ENCODE data around the gene TWNK.

Gene TWNK

DNA sequence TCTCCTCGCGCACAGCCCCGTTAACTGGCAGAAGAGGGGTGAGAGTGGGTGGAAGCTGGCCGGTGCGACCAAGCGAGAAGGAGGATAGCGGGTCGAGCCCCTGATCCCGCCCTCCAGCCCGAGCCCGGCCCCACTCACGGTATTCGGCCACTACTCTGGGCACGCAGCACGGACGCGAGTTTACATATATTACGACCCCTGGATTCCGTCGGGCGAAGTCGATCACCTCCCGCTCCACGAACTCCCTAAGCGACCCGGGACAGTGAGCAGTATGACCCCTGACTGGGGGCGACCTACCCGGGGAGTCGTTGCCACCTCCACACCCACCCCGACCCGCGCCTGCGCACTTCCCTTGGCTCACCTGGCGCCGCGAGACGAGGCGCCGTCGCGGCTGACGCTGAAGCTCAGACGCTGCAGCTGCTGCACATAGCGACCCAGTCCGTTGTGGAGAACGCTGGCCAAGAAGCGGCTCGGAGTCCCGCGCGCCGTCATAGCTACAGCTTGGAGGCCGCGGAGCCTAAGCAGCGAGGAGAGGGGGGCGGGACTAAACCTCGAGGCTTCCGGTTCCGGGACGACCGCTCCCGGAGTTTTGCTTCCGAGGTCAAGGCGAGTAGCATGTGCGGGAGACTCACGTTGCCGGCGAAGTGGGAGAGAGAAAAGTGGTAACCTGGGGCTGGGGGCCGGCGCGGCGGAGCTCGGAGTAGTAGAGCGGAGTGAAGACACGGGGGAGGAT, at the start of gene TWNK, which contains the start of gene MRPL43:
TWNK (plus strand) TSS at position 592 of the 733 bp plus-strand sequence. CDS start 668 bp downstream, outside the sequence.
MRPL43 (minus strand) TSS at position 546 of the 733 bp plus-strand sequence; CDS start at position 492, 54 bp downstream.
- peak; percentile 79 for DNase-seq (ENCODE audit: low read depth)

DNA sequence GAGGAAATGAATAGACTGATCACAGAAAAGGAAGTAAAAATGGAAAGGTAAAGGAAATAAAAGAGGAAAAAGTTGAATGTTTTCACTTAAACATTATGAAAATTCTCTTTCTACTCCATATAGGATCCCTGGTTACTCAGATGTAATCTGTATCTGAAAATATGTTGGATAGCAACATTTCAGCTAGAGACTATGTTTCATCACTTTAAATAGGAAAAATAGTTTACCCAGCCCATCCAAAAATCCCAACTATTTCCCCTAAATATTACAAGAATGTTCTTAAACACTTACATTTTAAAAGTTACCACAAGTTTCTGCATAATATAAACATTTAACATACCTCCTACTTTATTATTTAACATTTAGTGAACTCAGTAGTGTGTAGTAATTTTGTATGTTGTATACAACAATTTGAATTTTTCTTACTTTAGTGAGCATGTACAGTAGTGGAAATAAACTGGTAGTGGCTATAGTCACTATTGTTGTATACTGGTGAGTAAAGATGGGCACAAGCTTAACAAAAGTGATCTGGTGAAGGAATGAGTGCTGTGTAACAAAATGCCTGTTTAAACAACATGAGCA, 47.5 kb upstream of the TWNK start:
- DNase-seq (ENCODE audit: low read depth), result no peak

DNA sequence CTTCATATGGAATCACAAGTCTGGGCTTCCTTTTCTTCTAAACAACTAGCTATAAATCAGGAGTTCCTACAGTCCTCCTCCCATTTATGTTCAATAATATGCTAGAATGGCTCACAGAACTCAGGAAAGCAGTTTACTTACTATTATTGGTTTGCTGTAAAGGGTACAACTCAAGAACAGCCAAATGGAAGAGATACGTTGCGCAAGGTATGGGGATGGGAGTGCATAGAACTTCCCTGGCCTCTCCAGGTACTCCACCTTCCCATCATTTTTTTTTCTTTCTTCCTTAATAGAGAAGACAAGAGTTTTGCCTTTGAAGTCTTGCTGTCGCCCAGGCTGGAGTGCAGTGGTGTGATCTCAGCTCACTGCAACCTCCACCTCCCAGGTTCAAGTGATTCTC, 45.1 kb upstream of the TWNK start:
- no peak for DNase-seq (ENCODE audit: low read depth)

DNA sequence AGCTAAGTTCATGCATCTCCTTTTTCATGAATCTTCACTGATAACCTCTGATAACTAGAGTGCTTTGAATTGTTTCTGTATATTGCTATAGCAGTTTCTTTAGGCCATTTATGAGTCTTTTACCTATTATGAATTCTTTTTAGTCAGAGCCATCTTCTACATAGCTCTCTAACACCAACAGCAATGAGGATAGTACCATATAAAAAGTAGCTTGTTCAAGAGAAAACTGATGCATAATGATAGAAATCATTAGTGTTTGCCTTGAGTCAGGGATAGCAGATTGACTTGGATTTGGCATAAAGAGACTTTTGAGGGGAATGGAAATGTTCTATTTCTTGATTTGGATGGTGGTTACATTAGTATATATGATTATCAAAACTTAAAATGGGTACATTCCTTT, 43.8 kb upstream of the TWNK start:
- DNase-seq (ENCODE audit: low read depth), result no peak

DNA sequence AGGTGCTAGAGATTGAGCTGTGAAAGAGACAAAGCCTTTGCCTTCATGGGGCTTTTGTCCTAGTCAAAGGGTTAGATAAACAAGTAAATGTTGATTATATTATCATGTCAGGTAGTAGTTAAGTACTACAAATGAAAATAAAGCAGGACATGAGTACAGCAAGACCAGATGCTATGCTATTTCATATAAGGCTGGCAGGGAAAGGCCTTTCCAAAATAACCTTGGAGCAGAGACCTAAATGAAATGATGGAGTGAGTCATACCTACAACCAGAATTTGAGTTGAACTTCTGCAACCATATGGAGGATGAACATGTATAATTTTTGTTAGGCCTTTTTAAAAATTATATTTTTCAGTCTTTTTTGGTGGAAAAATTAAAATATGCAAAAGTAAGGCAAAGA, 41.6 kb upstream of the TWNK start:
- DNase-seq (ENCODE audit: low read depth), result no peak

DNA sequence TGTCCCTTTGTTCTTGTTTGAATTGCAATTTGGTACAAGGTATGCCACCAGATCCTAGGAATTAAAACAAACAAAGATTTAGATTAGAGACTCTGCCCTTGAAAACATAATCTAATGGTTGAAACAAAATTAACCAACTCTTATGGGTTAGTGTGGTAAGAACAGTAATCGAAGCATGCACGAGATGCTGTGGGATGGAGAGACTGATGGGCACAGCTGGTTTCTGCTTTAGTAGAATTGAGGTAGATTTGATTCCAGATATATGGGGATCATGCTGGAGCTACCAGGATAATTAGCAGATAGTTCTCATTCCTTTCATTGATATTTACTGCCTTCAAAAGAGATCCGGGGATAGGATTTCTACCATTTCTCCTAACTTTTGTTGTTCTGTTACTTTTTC, 38.4 kb upstream of the TWNK start:
- DNase-seq (ENCODE audit: low read depth), result no peak

DNA sequence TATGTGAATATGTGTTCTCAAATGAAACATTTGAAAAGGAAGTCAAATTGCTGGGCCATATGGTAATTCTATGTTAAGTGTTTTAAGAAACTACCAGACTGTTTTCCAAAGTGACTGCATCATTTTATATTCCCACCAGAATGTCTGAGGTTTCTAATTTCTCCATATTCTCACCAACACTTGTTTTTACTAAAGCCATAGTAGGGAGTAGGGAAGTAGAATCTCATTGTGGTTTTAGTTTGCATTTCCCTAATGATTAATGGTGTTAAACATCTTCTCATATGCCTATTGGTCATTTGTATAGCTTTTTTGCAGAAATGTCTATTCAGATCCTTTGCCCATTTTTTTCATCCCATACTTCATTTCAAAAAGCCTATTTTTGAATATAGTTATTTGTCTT, 27.1 kb upstream of the TWNK start:
- no peak for DNase-seq (ENCODE audit: low read depth)

DNA sequence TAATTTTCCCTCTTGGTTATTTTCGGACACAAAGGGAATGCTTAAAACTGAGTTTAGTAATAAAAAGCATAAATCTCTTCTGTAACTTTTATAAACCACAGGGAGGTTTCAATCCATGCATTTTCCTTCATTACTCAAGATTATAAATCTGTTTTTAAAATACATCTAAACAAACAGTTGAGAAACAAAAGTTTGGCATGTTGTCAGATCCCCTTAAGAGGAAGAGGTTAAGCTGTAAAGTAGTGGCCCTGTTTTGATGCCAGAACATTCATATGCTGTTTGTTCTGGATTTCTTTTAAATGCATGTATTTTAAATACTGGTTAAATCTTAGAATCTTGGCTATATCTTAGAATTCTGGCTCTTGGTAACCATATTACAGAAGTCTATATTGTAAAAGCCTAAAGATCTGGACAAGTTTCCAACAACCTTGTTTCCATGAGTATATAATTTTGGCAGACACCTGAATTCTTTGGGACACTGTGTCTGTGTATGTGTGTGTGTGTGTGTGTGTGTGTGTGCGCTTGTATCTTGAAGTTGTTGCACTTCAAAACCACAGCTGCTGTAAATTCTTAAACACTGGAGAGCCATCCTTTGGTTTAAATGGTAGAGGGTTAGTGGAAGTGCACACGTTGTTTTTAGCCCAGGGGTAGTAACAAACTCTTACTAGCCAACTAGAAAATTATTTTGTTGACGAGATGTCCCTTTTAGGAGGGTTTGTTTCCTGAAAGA, 24.8 kb upstream of the TWNK start:
- no peak for DNase-seq (ENCODE audit: low read depth)

DNA sequence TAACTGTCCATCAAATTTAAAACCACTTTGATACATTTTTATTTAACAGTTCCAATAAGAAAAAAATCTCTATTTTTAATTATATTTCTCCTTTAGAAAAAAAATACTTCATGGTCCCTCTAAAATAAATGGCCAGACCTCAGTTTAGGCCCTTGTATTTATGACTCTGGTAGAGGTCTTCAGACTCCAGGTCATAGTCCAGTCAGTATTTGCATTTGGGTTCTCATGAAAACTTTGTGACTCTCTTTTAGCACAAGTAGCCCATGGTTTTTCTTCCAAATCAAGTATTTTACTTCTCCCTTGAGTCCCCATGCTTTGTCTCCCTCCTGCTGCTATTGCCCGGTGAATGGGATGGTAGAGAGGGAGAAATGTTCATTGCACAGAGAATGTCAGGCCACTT, 23.5 kb upstream of the TWNK start:
- DNase-seq (ENCODE audit: low read depth), result no peak

DNA sequence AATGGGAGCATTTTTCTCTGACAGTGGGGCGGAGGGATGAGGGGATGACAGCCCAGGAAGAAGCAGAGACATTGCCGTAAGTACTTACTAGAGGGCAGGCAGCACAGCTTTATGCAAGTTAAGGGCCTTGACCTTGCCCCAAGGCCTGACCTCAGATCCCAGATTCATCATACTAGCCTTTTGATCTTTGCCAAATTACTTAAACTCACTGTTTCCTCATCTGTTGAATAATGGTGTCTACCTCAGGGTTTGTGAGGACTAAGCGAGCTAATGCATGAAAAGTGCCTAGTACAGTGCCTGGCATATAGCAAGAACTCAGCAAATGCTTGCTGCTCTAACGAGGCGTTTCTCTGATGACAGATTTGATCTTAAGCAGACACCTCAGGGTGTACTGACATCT, 21.5 kb upstream of the TWNK start:
- DNase-seq (ENCODE audit: low read depth), result no peak

DNA sequence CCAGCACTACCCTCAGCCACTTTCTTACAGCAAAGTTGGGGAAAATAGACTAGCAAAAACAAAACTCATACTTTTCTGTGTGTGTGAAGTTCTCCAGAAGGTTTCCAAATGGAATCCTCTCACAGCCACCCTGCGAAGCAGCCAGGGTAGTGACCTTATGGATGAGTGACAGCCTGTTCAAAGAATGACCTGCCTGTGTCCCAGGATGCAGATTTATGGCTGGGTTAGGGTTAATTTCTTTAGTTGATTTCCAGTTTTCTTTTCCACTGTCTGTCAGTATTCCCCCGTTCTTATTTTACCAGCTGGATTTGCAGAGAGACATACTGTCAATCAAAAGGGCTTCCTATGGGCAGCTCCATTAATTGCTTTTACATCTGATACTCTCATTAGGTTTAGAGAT, 20.5 kb upstream of the TWNK start:
- no peak for DNase-seq (ENCODE audit: low read depth)

DNA sequence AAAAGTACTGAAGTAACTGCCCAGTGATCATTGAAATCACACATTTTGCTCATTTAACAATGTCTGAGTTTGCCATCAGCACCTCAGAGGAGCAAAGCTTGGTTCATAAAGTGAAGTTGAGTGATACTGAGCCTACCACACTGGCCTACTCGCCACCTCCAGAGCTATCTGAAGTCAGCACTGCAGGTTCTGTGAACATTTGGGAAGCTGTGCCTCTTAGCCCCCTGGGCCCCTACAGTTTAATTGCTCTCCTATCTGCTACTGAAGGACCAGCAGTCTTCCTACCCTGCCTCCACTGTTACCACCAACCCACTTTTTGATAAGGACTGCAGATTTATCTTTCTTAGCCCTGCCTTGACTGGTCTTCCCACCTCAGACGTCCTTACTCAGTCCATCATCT, 20.0 kb upstream of the TWNK start:
- no peak for DNase-seq (ENCODE audit: low read depth)

DNA sequence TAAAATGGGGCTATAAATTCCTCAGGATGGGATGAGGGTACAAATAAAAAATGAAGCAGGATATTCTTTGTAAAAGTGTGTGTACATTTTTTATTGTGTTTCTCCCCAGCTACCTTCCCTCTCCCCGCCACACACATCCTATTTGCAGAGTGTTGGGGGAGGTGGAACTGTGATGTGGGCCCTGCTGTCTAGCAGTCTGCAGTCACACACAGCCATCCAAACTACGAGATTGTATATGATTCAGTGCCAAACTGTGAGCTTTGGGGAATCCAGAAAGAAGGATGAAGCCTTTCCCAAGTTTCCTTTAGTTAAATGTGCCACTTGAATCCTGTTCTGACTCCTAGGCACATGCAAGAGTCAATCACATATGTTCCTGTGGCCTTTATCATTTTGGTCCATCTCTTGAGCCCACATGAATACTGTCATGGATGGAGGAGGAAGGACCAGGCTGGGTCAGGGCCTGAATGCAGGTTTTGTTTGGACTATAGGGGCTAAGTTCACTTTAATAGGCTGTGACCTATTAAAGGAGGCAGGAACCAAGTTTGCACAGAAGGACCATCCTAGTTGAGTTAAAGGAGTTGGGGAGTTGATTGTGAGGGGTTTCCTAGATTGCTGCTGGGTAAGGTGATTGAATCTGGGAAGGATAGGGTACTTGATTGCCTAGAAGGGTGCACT, 19.1 kb upstream of the TWNK start:
- DNase-seq (ENCODE audit: low read depth), result no peak

DNA sequence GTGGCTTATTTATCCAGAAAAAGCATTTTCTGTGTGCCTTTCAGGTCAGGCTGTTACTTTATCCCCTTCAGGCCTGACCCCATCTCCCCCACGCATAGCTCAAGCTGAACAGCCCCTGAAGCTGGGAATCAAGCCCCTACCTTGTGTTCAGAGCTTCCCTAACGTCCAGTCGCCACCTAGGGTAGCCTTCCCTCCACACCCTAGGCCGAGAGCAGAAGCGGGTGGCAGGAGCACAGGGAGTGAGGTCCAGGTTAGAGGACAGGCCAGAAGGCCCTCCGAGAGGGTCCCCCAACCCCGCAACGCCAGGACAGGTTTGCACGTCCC, 18.5 kb upstream of the TWNK start:
- DNase-seq (ENCODE audit: low read depth), result no peak

DNA sequence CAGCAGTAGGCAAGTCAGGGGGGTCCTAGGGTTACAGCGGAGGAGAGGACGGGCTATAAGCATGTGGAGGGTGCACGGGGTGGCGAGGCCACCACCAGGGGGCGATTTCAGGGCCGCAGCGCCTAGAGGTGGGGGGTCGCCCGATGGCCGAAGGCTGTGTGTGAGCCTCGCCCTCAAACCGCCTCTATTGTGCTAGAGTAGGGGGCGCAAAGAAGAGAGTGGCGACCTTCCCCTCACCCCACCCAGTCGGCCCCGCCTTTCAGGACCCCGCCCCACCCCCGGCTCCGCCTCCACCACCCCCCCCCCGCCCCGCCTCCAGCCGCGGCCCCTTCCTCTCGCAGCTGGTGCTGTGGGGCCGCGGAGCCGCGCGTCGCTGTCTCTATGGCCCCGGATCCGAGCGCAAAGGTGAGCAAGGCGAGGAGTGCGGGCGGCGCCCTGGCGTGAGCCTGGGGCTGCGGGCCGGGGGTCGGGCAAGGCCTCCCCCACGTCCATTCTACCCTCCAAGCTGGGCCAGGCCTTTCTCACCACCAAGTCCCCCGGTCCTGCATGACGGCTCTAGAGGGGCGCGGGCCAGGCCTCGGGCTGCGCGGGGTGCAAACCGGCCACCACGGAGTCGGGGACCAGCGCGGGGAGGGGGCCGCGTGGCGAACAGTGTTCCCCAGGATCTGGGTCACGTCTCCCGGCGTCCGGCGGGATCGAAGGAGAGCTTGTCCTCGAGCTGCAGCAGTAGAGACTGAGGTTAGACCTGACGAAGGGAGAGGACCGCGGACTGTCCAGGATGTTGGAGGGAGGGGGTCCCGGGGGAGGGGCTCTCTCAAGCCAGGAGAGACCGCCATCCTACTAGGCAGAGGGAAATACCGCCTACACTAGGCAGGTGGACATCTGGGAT, 17.9 kb upstream of the TWNK start, which contains the start of gene SEMA4G:
SEMA4G (plus strand) TSS at position 318 of the 889 bp plus-strand sequence. CDS start 3,409 bp downstream, outside the sequence.
- DNase-seq (ENCODE audit: low read depth), result peak; percentile 11

DNA sequence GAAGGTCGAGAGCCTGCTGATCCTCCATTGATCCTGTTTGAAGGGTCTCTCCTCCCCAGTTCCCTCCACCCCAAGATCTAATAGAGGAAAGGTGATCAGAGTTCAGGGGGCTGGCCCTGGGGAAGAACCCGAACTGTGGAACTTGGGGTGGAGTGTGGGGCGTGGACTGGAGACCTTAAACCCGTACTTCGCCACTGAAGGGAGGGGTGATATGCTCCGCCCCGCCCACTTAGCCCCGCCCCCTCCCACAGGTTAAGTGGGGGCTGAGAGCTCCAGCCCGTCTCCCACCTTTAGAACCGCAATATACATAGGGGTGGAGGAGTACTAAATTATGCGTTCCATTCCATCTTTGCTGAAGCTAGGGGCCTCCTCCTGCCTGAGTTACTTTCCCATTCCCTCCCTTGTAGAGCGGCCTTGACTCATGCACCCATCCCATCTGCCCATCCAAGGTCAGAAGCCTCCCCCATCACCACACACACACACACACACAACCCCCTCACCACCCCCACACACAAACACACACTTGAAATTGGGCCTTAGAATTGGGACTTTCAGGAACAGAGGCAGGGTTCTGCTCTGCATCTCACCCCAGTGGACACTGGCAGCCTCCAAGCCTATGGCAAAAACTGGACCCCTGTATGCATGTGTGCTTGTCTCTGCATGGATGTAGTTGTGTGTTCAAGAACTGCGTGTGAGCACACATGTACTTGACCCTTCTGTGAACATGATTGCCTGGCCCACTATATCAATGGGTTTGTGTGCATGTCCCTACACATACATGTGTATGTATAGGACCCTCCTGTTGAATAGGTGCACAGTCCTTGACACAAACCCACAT, 17.0 kb upstream of the TWNK start:
- DNase-seq (ENCODE audit: low read depth), result no peak

DNA sequence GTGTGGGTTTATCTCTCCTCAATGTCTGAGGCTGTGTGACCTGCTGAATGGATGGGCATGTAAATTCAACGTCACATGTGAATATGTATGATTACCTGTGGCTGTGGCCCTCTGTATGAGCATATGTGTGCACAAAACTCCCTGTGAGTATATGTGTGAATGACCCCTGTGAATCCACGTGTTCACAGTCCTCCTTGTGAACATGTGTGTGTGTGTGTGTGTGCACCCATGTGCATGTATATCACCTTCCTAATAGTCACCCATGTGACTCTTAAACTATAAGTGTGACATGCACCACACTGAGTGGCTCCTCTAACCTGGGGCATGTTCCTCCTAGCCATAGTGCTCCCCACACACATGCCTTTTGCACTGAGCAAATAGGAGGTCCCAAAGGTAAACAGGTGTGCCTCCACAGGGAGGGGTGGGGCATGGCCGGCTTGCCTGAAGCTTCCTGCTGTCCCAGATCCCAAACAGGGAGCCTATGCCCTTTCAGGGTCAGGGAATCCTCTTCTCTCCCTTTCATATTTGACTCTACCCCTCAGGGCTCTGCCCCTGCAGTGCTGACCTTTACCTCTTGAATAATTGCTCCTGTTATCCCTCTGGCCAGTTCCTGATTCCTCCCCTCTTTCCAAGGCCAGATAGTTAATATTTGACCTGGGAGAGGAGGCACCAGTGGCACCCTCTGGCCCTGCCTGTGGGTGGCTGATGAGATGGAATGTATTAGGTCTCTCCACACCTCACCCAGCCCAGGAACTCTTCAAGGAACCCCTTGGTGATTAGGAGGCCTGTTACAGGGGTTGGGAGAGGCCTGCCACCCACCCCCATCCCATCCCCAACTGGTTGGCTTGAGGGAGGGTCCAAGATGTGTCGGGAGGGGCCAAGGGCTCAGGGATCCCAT, 16.2 kb upstream of the TWNK start:
- DNase-seq (ENCODE audit: low read depth), result no peak

DNA sequence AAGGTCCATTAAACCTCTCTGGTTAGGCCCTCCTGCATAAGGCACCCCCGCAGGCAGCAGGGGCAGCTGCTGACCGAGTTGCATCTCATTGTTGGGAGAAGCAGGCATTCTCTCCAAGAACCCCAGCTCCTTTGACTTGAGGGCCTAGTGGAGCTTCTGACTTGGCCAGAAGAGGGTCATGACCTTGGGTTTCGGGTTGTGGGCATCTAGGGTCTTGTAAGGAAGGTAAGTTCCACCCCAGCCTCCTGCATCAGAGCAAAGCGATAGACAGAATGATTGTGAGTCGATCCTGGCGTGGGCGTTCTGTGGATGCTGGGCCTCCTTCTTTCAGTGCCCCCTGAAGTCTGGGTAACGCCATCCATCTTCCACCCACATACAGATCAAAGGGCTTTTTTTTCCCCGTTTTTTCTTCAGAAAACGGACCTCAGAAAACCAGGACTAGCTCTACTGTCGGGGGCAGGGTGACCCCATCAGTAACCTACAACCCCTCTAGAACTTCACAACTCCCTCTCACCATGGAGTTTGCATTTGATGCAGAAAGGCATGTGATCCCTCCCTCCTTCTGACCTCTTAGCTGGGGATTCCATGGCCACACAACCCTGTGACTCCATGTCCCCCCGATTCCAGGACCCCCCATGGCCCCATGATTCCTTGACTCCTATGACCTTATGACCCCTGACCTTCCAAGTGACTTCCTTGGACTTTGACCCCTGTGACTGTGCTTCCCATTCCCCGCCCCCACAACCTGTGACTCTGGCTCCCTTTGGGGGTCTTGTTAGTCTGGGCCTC, 15.0 kb upstream of the TWNK start:
- no peak for DNase-seq (ENCODE audit: low read depth)
